Neuronal stem cell (in vitro differentiated cells): ENCODE data around the gene MCOLN3.

Experiments used
- DNase-seq: peaks from one replicate; pipeline ENCODE4 v3.0.0-alpha.2; 2013; ENCODE audit warnings: low spot score
- H2AFZ ChIP-seq: one replicate; pipeline ENCODE4 v1.6.1; 2013; ENCODE audit warnings: mild to moderate bottlenecking, low read length, inconsistent platforms
- H2AK5ac ChIP-seq: 2 replicates; pipeline ENCODE4 v1.6.1; 2013; ENCODE audit warnings: low read depth, mild to moderate bottlenecking, inconsistent platforms, low read length, moderate library complexity, mixed read lengths
- H2BK120ac ChIP-seq: 2 replicates; pipeline ENCODE4 v1.6.1; 2013; ENCODE audit warnings: low read depth, mild to moderate bottlenecking, inconsistent platforms, low read length, moderate library complexity, mixed read lengths
- H2BK12ac ChIP-seq: one replicate; pipeline ENCODE4 v1.6.1; 2013; ENCODE audit warnings: low read length, inconsistent platforms
- H2BK15ac ChIP-seq: 2 replicates; pipeline ENCODE4 v1.6.1; 2013; ENCODE audit warnings: mild to moderate bottlenecking, low read length, inconsistent platforms, mixed read lengths
- H2BK5ac ChIP-seq: one replicate; pipeline ENCODE4 v1.6.1; 2013; ENCODE audit warnings: inconsistent platforms, mild to moderate bottlenecking, low read length, moderate library complexity
- H3K14ac ChIP-seq: one replicate; pipeline ENCODE4 v1.6.1; 2013; ENCODE audit warnings: low read length, inconsistent platforms
- H3K18ac ChIP-seq: 2 replicates; pipeline ENCODE4 v1.6.1; 2013; ENCODE audit warnings: low read length, inconsistent platforms
- H3K23ac ChIP-seq: 2 replicates; pipeline ENCODE4 v1.6.1; 2013; ENCODE audit warnings: low read depth, mild to moderate bottlenecking, mixed read lengths, low read length, inconsistent platforms; ENCODE audit not compliant: poor library complexity
- H3K27ac ChIP-seq: replicated peaks from 3 replicates; pipeline ENCODE4 v1.5.1; 2013; ENCODE audit warnings: low read length, inconsistent platforms
- H3K27me3 ChIP-seq, 3 experiments: 2 replicates each; pipeline ENCODE4 v1.6.1; 2013; ENCODE audit warnings: low read length in 3 of 3, mild to moderate bottlenecking in 2 of 3, inconsistent platforms in 1 of 3, low read depth in 1 of 3, mixed read lengths in 1 of 3, moderate library complexity in 1 of 3; ENCODE audit not compliant: control insufficient read depth in 3 of 3, insufficient read depth in 3 of 3
- H3K36me3 ChIP-seq, 2 donors: replicated peaks in 1 of 2; 2 replicates each; pipeline ENCODE4 v1.6.1; 2013; ENCODE audit warnings: low read length in 2 of 2; ENCODE audit not compliant: control insufficient read depth in 2 of 2, insufficient read depth in 2 of 2
- H3K4ac ChIP-seq: 2 replicates; pipeline ENCODE4 v1.6.1; 2013; ENCODE audit warnings: inconsistent platforms, mild to moderate bottlenecking, low read length, moderate library complexity
- H3K4me1 ChIP-seq, 2 donors: 1 replicate in 1 of 2; 2 replicates in 1 of 2; pipeline ENCODE4 v1.6.1; 2013; ENCODE audit warnings: low read length in 2 of 2, low read depth in 1 of 2; ENCODE audit not compliant: control insufficient read depth in 2 of 2, insufficient read depth in 1 of 2
- H3K4me2 ChIP-seq: one replicate; pipeline ENCODE4 v1.6.1; 2013; ENCODE audit warnings: mild to moderate bottlenecking, low read length, inconsistent platforms; ENCODE audit not compliant: insufficient read depth, poor library complexity, severe bottlenecking
- H3K4me3 ChIP-seq, 2 donors: 2 replicates each; pipeline ENCODE4 v1.5.1; 2013; ENCODE audit warnings: low read length in 2 of 2, mild to moderate bottlenecking in 2 of 2, inconsistent platforms in 1 of 2, moderate library complexity in 1 of 2
- H3K79me1 ChIP-seq: one replicate; pipeline ENCODE4 v1.6.1; 2013; ENCODE audit warnings: low read depth, mild to moderate bottlenecking, inconsistent platforms, low read length, moderate library complexity
- H3K9ac ChIP-seq: one replicate; pipeline ENCODE4 v1.6.1; 2013; ENCODE audit warnings: mild to moderate bottlenecking, low read depth, low read length, inconsistent platforms; ENCODE audit not compliant: poor library complexity
- H3K9me3 ChIP-seq, 2 donors: replicated peaks in 1 of 2; 2 replicates each; pipeline versions ENCODE3 to v1.6.1; 2013; ENCODE audit warnings: low read length in 2 of 2, mild to moderate bottlenecking in 2 of 2, inconsistent platforms in 1 of 2, low read depth in 1 of 2, mixed read lengths in 1 of 2, moderate library complexity in 1 of 2; ENCODE audit not compliant: control insufficient read depth in 2 of 2, insufficient read depth in 1 of 2
- H4K8ac ChIP-seq: one replicate; pipeline ENCODE4 v1.6.1; 2013; ENCODE audit warnings: low read depth, mild to moderate bottlenecking, inconsistent platforms, low read length, moderate library complexity
- H4K91ac ChIP-seq: one replicate; pipeline ENCODE4 v1.6.1; 2013; ENCODE audit warnings: low read length, low read depth, mild to moderate bottlenecking, inconsistent platforms; ENCODE audit not compliant: poor library complexity
- WGBS, 2 donors: extraction: QIAGEN DNeasy Blood & Tissue Kit; methylation state at CpG; one replicate each; pipeline ENCODE4 v1.1.7; 2013; ENCODE audit warnings: missing lambda C conversion rate in 2 of 2, mixed read lengths in 1 of 2; ENCODE audit not compliant: insufficient read length in 2 of 2, insufficient replicate concordance in 1 of 2; ENCODE audit errors: extremely low coverage in 2 of 2; 5-methylcytosine and 5-hydroxymethylcytosine counted together

Gene MCOLN3

GRCh38 chr1:85049735-85050166 lies 1.5 kb upstream of the MCOLN3 start:
- no peak overlapping the region for H2BK15ac ChIP-seq
- H3K14ac ChIP-seq, result no peak overlapping the region
- H2AFZ ChIP-seq, result no peak overlapping the region
- no peak for DNase-seq
- H3K4me1 ChIP-seq, result no peaks in the 10 kb centered on the region
- H3K4me2 ChIP-seq, result no peak overlapping the region
- H3K23ac ChIP-seq, result no peak overlapping the region
- WGBS, 2 donors, result no CpG with 5 or more reads among the region's 11 CpGs
- no peak overlapping the region for H4K91ac ChIP-seq
- H2BK12ac ChIP-seq, result no peak overlapping the region
- H4K8ac ChIP-seq, result no peak overlapping the region
- H3K9ac ChIP-seq, result no peak overlapping the region
- H3K4ac ChIP-seq, result no peak overlapping the region
- no peaks in the 10 kb centered on the region for H3K36me3 ChIP-seq
- peaks cover 12 to 66% (median 38%) of the 10 kb centered on the region in 3 experiments for H3K27me3 ChIP-seq
- no peak overlapping the region for H3K27ac ChIP-seq
- no peaks in the 10 kb centered on the region for H3K79me1 ChIP-seq
- H3K4me3 ChIP-seq, result no peak overlapping the region
- no peak overlapping the region for H2AK5ac ChIP-seq
- H3K18ac ChIP-seq, result no peak overlapping the region
- H2BK5ac ChIP-seq, result no peak overlapping the region
- no peaks in the 10 kb centered on the region for H3K9me3 ChIP-seq
- H2BK120ac ChIP-seq, result no peak overlapping the region

- H3K9me3 ChIP-seq, result no peaks in the 10 kb centered on the region
- no peaks in the 10 kb centered on the region for H3K4me1 ChIP-seq
- H2AFZ ChIP-seq, result peak overlapping the region; percentile 85
- H4K8ac ChIP-seq, result no peak overlapping the region
- no peaks in the 10 kb centered on the region for H3K36me3 ChIP-seq
- H3K4me3 ChIP-seq, result peak overlapping the region in 1 of 2 donors; percentile 87
- H2BK5ac ChIP-seq, result no peak overlapping the region
- no peak overlapping the region for H2BK15ac ChIP-seq
- H2AK5ac ChIP-seq, result no peak overlapping the region
- H3K27ac ChIP-seq, result no peak overlapping the region
- no peak overlapping the region for H3K4ac ChIP-seq
- peaks cover 12 to 78% (median 38%) of the 10 kb centered on the region in 3 experiments for H3K27me3 ChIP-seq
- no peak overlapping the region for H4K91ac ChIP-seq
- no CpG with 5 or more reads among the region's 55 CpGs for WGBS, 2 donors
- no peak overlapping the region for H2BK12ac ChIP-seq
- H3K79me1 ChIP-seq, result no peaks in the 10 kb centered on the region
- peak overlapping the region; percentile 71 for H3K18ac ChIP-seq
- no peak overlapping the region for H2BK120ac ChIP-seq
- H3K14ac ChIP-seq, result no peak overlapping the region
- H3K4me2 ChIP-seq, result peak overlapping the region; percentile 89
- no peak for DNase-seq
- H3K9ac ChIP-seq, result peak overlapping the region; percentile 4
- H3K23ac ChIP-seq, result peak overlapping the region; percentile 97
Observed at GRCh38 chr1:85047472-85048295, 616 bp downstream of the MCOLN3 start.

GRCh38 chr1:85047144-85047471 lies 1.2 kb downstream of the MCOLN3 start:
- Histone ChIP-seq H2BK5ac (no peak overlapping the region), H3K4me3 (no peak overlapping the region), H2BK120ac (no peak overlapping the region), H2BK15ac (no peak overlapping the region), H2BK12ac (no peak overlapping the region), H3K18ac (no peak overlapping the region), H2AFZ (no peak overlapping the region), H3K9ac (no peak overlapping the region), H3K4ac (no peak overlapping the region), H4K91ac (no peak overlapping the region), H3K9me3 (no peaks in the 10 kb centered on the region), H3K27ac (no peak overlapping the region), H2AK5ac (no peak overlapping the region), H3K27me3 (peaks cover 12 to 83% (median 38%) of the 10 kb centered on the region in 3 experiments), H3K36me3 (no peaks in the 10 kb centered on the region), H3K23ac (no peak overlapping the region), H3K79me1 (no peaks in the 10 kb centered on the region), H3K14ac (no peak overlapping the region), H3K4me1 (no peaks in the 10 kb centered on the region), H4K8ac (no peak overlapping the region), H3K4me2 (no peak overlapping the region)
- DNase-seq, result no peak
- WGBS, 2 donors, result no CpG with 5 or more reads among the region's 12 CpGs

GRCh38 chr1:85042413-85042812 lies 5.9 kb downstream of the MCOLN3 start:
- H3K9ac ChIP-seq, result no peak overlapping the region
- H2BK5ac ChIP-seq, result no peak overlapping the region
- H2BK120ac ChIP-seq, result no peak overlapping the region
- H3K4me1 ChIP-seq, result no peaks in the 10 kb centered on the region
- no peak overlapping the region for H3K18ac ChIP-seq
- no peak overlapping the region for H3K23ac ChIP-seq
- no peak overlapping the region for H4K91ac ChIP-seq
- H2BK15ac ChIP-seq, result no peak overlapping the region
- H3K14ac ChIP-seq, result no peak overlapping the region
- H2AK5ac ChIP-seq, result no peak overlapping the region
- H3K4ac ChIP-seq, result no peak overlapping the region
- no peak overlapping the region for H2BK12ac ChIP-seq
- no peak overlapping the region for H2AFZ ChIP-seq
- no peak for DNase-seq
- H3K27ac ChIP-seq, result no peak overlapping the region
- no peaks in the 10 kb centered on the region for H3K9me3 ChIP-seq
- peaks cover 4 to 47% (median 15%) of the 10 kb centered on the region in 3 experiments for H3K27me3 ChIP-seq
- H3K36me3 ChIP-seq, result no peaks in the 10 kb centered on the region
- H3K4me3 ChIP-seq, result no peak overlapping the region
- no peak overlapping the region for H4K8ac ChIP-seq
- no peaks in the 10 kb centered on the region for H3K79me1 ChIP-seq
- H3K4me2 ChIP-seq, result no peak overlapping the region
